Endothelial cell of umbilical vein (primary cell): ENCODE data around the gene NME4. TPM values are rescaled to one million over a fixed set of nuclear protein-coding genes. Genes with fewer than 3 reads are reported as not detected.

Experiments
- BruUV-seq: library from RNA; stranded (reverse); fragments of 400-500 nt; replicated peaks from 2 replicates; lab custom pipeline; 2021; lab: Mats Ljungman, UMichigan
- CTCF ChIA-PET: fragments of 300-600, 350-600 bp; sonication (Branson Sonifier 250); formaldehyde crosslinking; loops from one replicate; lab custom pipeline; 2021; ENCODE audit warnings: antibody characterized with exemption, inconsistent platforms; lab: Charles Lee
- POLR2A ChIA-PET: fragments of 300-600, 350-600 bp; sonication (Branson Sonifier 250); formaldehyde crosslinking; loops from one replicate; lab custom pipeline; 2021; ENCODE audit warnings: antibody characterized with exemption, inconsistent platforms; lab: Charles Lee
- DNase-seq: peaks from one replicate; pipeline ENCODE4 v3.0.0-alpha.2; 2011; ENCODE audit warnings: low read depth, low spot score
- FAIRE-seq: peaks from 2 replicates; lab custom pipeline; 2011; peaks lifted over from hg19 to GRCh38; lab: Jason Lieb, UNC
- H2AFZ ChIP-seq: 2 replicates; pipeline ENCODE4 v1.6.0; 2012; ENCODE audit warnings: low read depth, low read length, control low read depth, inconsistent platforms
- H3K27ac ChIP-seq: 2 replicates; pipeline ENCODE4 v1.5.1; 2011; ENCODE audit warnings: low read depth, mild to moderate bottlenecking, control low read depth, low read length, moderate library complexity; ENCODE audit not compliant: insufficient read depth
- H3K27me3 ChIP-seq, 2 experiments: 2 replicates each; pipeline versions ENCODE4 v1.6.0 to v1.6.1; 2011; ENCODE audit warnings: low read length in 2 of 2, mixed read lengths in 1 of 2; ENCODE audit not compliant: control insufficient read depth in 2 of 2, insufficient read depth in 2 of 2
- H3K36me3 ChIP-seq, 2 experiments: 2 replicates in 1 of 2; 3 replicates in 1 of 2; pipeline ENCODE4 v1.5.1; 2011; ENCODE audit warnings: low read length in 2 of 2, mild to moderate bottlenecking in 1 of 2, moderate library complexity in 1 of 2; ENCODE audit not compliant: control insufficient read depth in 2 of 2, insufficient read depth in 2 of 2; ENCODE audit errors: extremely low read depth in 1 of 2
- H3K4me1 ChIP-seq: 3 replicates; pipeline ENCODE4 v1.5.1; 2011; ENCODE audit warnings: mild to moderate bottlenecking, low read length; ENCODE audit not compliant: control insufficient read depth, insufficient read depth; ENCODE audit errors: extremely low read depth
- H3K4me2 ChIP-seq: 2 replicates; pipeline ENCODE4 v1.6.1; 2011; ENCODE audit warnings: low read length, control low read depth, mixed read lengths; ENCODE audit not compliant: insufficient read depth
- H3K4me3 ChIP-seq, 3 experiments: fragments of 200-600 bp in 1 of 3; sonication (generic), shearing (Covaris generic) in 1 of 3; replicated peaks in 1 of 3; 2 replicates each; pipeline ENCODE4 v1.5.1; 2011 to 2016; ENCODE audit warnings: control low read depth in 3 of 3, low read length in 3 of 3, mild to moderate bottlenecking in 2 of 3, inconsistent platforms in 1 of 3, low read depth in 1 of 3, moderate library complexity in 1 of 3; ENCODE audit not compliant: insufficient read depth in 1 of 3
- H3K79me2 ChIP-seq: 2 replicates; pipeline ENCODE4 v1.6.0; 2012; ENCODE audit warnings: low read length, inconsistent platforms; ENCODE audit not compliant: control insufficient read depth, insufficient read depth
- H3K9ac ChIP-seq: replicated peaks from 2 replicates; pipeline ENCODE3; 2011; ENCODE audit warnings: low read length, control low read depth; ENCODE audit not compliant: insufficient read depth; ENCODE audit errors: extremely low read depth
- H3K9me1 ChIP-seq: replicated peaks from 3 replicates; pipeline ENCODE4 v1.6.0; 2011; ENCODE audit warnings: mild to moderate bottlenecking, low read length; ENCODE audit not compliant: control insufficient read depth, insufficient read depth; ENCODE audit errors: extremely low read depth
- H3K9me3 ChIP-seq: replicated peaks from 2 replicates; pipeline ENCODE4 v1.5.1; 2012; ENCODE audit warnings: low read length, inconsistent platforms; ENCODE audit not compliant: control insufficient read depth, insufficient read depth
- H4K20me1 ChIP-seq: replicated peaks from 2 replicates; pipeline ENCODE3; 2011; ENCODE audit warnings: mild to moderate bottlenecking, low read length; ENCODE audit not compliant: control insufficient read depth, insufficient read depth; ENCODE audit errors: extremely low read depth
- EZH2 ChIP-seq: IDR thresholded peaks from 2 replicates; pipeline ENCODE4 v1.6.1; 2012; ENCODE audit warnings: borderline replicate concordance, low read depth, mild to moderate bottlenecking, moderate library complexity, low read length, inconsistent platforms; ENCODE audit not compliant: severe bottlenecking
- FOS ChIP-seq: IDR thresholded peaks from 2 replicates; pipeline ENCODE4 v1.6.1; 2011; ENCODE audit warnings: mild to moderate bottlenecking, low read length, moderate library complexity, borderline replicate concordance; ENCODE audit not compliant: insufficient read depth
- GATA2 ChIP-seq: IDR thresholded peaks from 2 replicates; pipeline ENCODE4 v1.7.0; 2011; ENCODE audit warnings: low read depth, mild to moderate bottlenecking, moderate library complexity, mixed read lengths, low read length; ENCODE audit not compliant: insufficient read length, insufficient read depth
- JUN ChIP-seq: IDR thresholded peaks from 2 replicates; pipeline ENCODE4 v1.6.1; 2011; ENCODE audit warnings: borderline replicate concordance, low read depth; ENCODE audit not compliant: insufficient read length, insufficient read depth
- MYC ChIP-seq: IDR thresholded peaks from one replicate; pipeline ENCODE4 v1.6.1; 2011; ENCODE audit warnings: mild to moderate bottlenecking, low read depth, low read length
- dilution Hi-C: fragments of 300-500 bp; cut with MboI; formaldehyde crosslinking; loops from one replicate; pipeline ENCODE4 v1.15.0; 2019; ENCODE audit warnings: low sequenced_read_pairs; ENCODE audit not compliant: extremely low pct_ligation_motif_present
- intact Hi-C: fragments of 100-400 bp; cut with micrococcal nuclease; formaldehyde crosslinking; loops from one replicate; pipeline ENCODE4 v1.10.0; 2022
- polyA plus RNA-seq, 4 experiments: library from polyadenylated mRNA; depleted of rRNA in 3 of 4; stranded (reverse) in 3 of 4; unstranded in 1 of 4; fragments of >200 nt; gene quantifications; 2 replicates each; pipeline versions ENCODE4 v1.2.1 to v1.2.3, GENCODE V29; 2011 to 2012; ENCODE audit warnings: missing spikeins in 1 of 4
- total RNA-seq: library from RNA; stranded (reverse); gene quantifications from 2 replicates; pipeline ENCODE4 v1.2.3, GENCODE V29; 2021

Gene NME4
- total and polyA plus RNA-seq, 2 donors (not counting 3 experiments of a cell fraction or from before 2014, with no cell fraction given), result 170 to 264 TPM

GRCh38 chr16:378821-379182 is 18.2 kb upstream of the NME4 start:
- Histone ChIP-seq H3K27ac (no peak overlapping the region), H2AFZ (no peak overlapping the region), H3K27me3 (no peaks in the 10 kb centered on the region), H3K9ac (no peak overlapping the region), H3K4me1 (peaks cover 15% of the 10 kb centered on the region), H4K20me1 (no peaks in the 10 kb centered on the region), H3K4me3 (no peak overlapping the region), H3K79me2 (peaks cover 26% of the 10 kb centered on the region), H3K4me2 (no peak overlapping the region), H3K9me3 (no peaks in the 10 kb centered on the region), H3K36me3 (peaks cover 6 to 30% of the 10 kb centered on the region in 2 experiments), H3K9me1 (no peaks in the 10 kb centered on the region)
- DNase-seq (no peak), FAIRE-seq (no peak)
- ChIA-PET POLR2A (no interaction called here), CTCF (interaction anchor here (2.5 kb wide), 1 partner anchor 16 kb away, joined by 7 read pairs; no protein-coding TSS in a partner anchor)
- dilution Hi-C loops (no loop called here), intact Hi-C loops (no loop called here)
- TF ChIP-seq FOS (no peak), MYC (no peak), JUN (no peak), GATA2 (no peak)
- BruUV-seq, result no TSS peak

GRCh38 chr16:379183-379960 is 17.6 kb upstream of the NME4 start:
- no peaks in the 10 kb centered on the region for H3K27me3 ChIP-seq
- dilution Hi-C loops (no loop called here), intact Hi-C loops (no loop called here)
- TF ChIP-seq EZH2, result no peak
- peaks cover 26% of the 10 kb centered on the region for H3K79me2 ChIP-seq
- CTCF ChIA-PET, result interaction anchor here (1.2 to 2.5 kb wide), 3 partner anchors 9 to 108 kb away, joined by 4 to 7 read pairs (median 4); partner anchors contain the start of gene MRPL28
- H3K27ac ChIP-seq, result no peak overlapping the region
- no peak for DNase-seq
- BruUV-seq, result no TSS peak
- no peak overlapping the region for H3K4me2 ChIP-seq
- H2AFZ ChIP-seq, result no peak overlapping the region
- no peaks in the 10 kb centered on the region for H3K9me3 ChIP-seq
- H3K9ac ChIP-seq, result no peak overlapping the region
- H3K9me1 ChIP-seq, result no peaks in the 10 kb centered on the region
- POLR2A ChIA-PET, result no interaction called here
- peaks cover 1 to 24% of the 10 kb centered on the region in 2 experiments for H3K36me3 ChIP-seq
- no peak for FAIRE-seq
- H3K4me3 ChIP-seq, result no peak overlapping the region
- no peaks in the 10 kb centered on the region for H4K20me1 ChIP-seq
- H3K4me1 ChIP-seq, result peaks cover 20% of the 10 kb centered on the region
